ENCODE measurements around the gene SERGEF.

The SERGEF gene

GRCh38 chr11:17840101-17840548 is 172.7 kb downstream of the SERGEF start:
- no peak for DNase-seq (ENCODE audit: low read depth)
- H3K4me3 ChIP-seq (ENCODE audit: low read depth, low read length), result no peak overlapping the region
- no peak for TF ChIP-seq CTCF (IDR thresholded peaks at IDR 0.05; ENCODE audit: low read depth, low read length, missing control alignments)
- in situ Hi-C loops (cut with HindIII; ENCODE audit: low sequenced_read_pairs), result no loop called here

GRCh38 chr11:17839450-17839849 is 173.4 kb downstream of the SERGEF start:
- no peak overlapping the region for H3K4me3 ChIP-seq (ENCODE audit: low read depth, low read length)
- DNase-seq (ENCODE audit: low read depth), result no peak
- in situ Hi-C loops (cut with HindIII; ENCODE audit: low sequenced_read_pairs), result no loop called here
- TF ChIP-seq CTCF (IDR thresholded peaks at IDR 0.05; ENCODE audit: low read depth, low read length, missing control alignments), result no peak

GRCh38 chr11:17838102-17838501 is 174.7 kb downstream of the SERGEF start:
- no peak for TF ChIP-seq CTCF (IDR thresholded peaks at IDR 0.05; ENCODE audit: low read depth, low read length, missing control alignments)
- no peak for DNase-seq (ENCODE audit: low read depth)
- in situ Hi-C loops (cut with HindIII; ENCODE audit: low sequenced_read_pairs), result no loop called here
- no peak overlapping the region for H3K4me3 ChIP-seq (ENCODE audit: low read depth, low read length)

- H3K4me3 ChIP-seq (ENCODE audit: low read depth, low read length), result no peak overlapping the region
- TF ChIP-seq CTCF (IDR thresholded peaks at IDR 0.05; ENCODE audit: low read depth, low read length, missing control alignments), result no peak
- in situ Hi-C loops (cut with HindIII; ENCODE audit: low sequenced_read_pairs), result no loop called here
- no peak for DNase-seq (ENCODE audit: low read depth)
Observed at GRCh38 chr11:17831883-17832282, 181.0 kb downstream of the SERGEF start.

GRCh38 chr11:17831228-17831627 is 181.6 kb downstream of the SERGEF start:
- no peak for TF ChIP-seq CTCF (IDR thresholded peaks at IDR 0.05; ENCODE audit: low read depth, low read length, missing control alignments)
- H3K4me3 ChIP-seq (ENCODE audit: low read depth, low read length), result no peak overlapping the region
- in situ Hi-C loops (cut with HindIII; ENCODE audit: low sequenced_read_pairs), result no loop called here
- DNase-seq (ENCODE audit: low read depth), result no peak

GRCh38 chr11:17828311-17828751 is 184.5 kb downstream of the SERGEF start:
- H3K4me3 ChIP-seq (ENCODE audit: low read depth, low read length), result no peak overlapping the region
- in situ Hi-C loops (cut with HindIII; ENCODE audit: low sequenced_read_pairs), result no loop called here
- no peak for TF ChIP-seq CTCF (IDR thresholded peaks at IDR 0.05; ENCODE audit: low read depth, low read length, missing control alignments)
- no peak for DNase-seq (ENCODE audit: low read depth)

GRCh38 chr11:17827006-17827405 is 185.8 kb downstream of the SERGEF start:
- peak; percentile 37 for TF ChIP-seq CTCF (IDR thresholded peaks at IDR 0.05; ENCODE audit: low read depth, low read length, missing control alignments)
- no peak for DNase-seq (ENCODE audit: low read depth)
- in situ Hi-C loops (cut with HindIII; ENCODE audit: low sequenced_read_pairs), result no loop called here
- no peak overlapping the region for H3K4me3 ChIP-seq (ENCODE audit: low read depth, low read length)
